IMR-90 (cell line): ENCODE measurements around the gene NCOA7.

Experiments used
- BHLHE40 ChIP-seq: fragments of 150-350 bp; IDR thresholded peaks from 2 replicates; pipeline ENCODE4 v1.6.1; 2016; ENCODE audit warnings: mild to moderate bottlenecking, low read depth, low read length
- CEBPB ChIP-seq: IDR thresholded peaks from 2 replicates; pipeline ENCODE4 v1.6.1; 2012; ENCODE audit warnings: low read depth, low read length, improper control_type of control experiment
- CHD1 ChIP-seq: IDR thresholded peaks from 2 replicates; pipeline ENCODE4 v1.6.1; 2012; ENCODE audit warnings: low read depth, low read length, improper control_type of control experiment
- ELK1 ChIP-seq: fragments of 150-350 bp; IDR thresholded peaks from 2 replicates; pipeline ENCODE4 v1.6.1; 2016; ENCODE audit warnings: low read depth, mild to moderate bottlenecking, low read length, moderate library complexity, borderline replicate concordance
- FOS ChIP-seq: fragments of 150-350 bp; IDR thresholded peaks from 2 replicates; pipeline ENCODE4 v1.6.1; 2016; ENCODE audit warnings: low read depth, low read length
- MXI1 ChIP-seq: IDR thresholded peaks from 2 replicates; pipeline ENCODE4 v1.6.1; 2012; ENCODE audit warnings: low read depth, mild to moderate bottlenecking, low read length, moderate library complexity, borderline replicate concordance
- POLR2A ChIP-seq: IDR thresholded peaks from 2 replicates; pipeline ENCODE4 v1.6.1; 2012; ENCODE audit warnings: mild to moderate bottlenecking, low read depth, low read length
- RAD21 ChIP-seq: IDR thresholded peaks from 2 replicates; pipeline ENCODE4 v1.6.1; 2012; ENCODE audit warnings: low read length, improper control_type of control experiment
- RFX5 ChIP-seq: IDR thresholded peaks from 2 replicates; pipeline ENCODE4 v1.8.0; 2012; ENCODE audit warnings: low read depth, mild to moderate bottlenecking, low read length, moderate library complexity
- SMC3 ChIP-seq: fragments of 150-350 bp; IDR thresholded peaks from 2 replicates; pipeline ENCODE4 v1.6.1; 2016; ENCODE audit warnings: low read depth, mild to moderate bottlenecking, antibody characterized with exemption, low read length, moderate library complexity
- TF ChIP-seq, protein P1 (sequence below): conservative IDR thresholded peaks from 2 replicates; pipeline ENCODE4 v1.5.1; 2012; ENCODE audit warnings: mild to moderate bottlenecking, low read depth, low read length, improper control_type of control experiment

- TF ChIP-seq, protein P1, sequence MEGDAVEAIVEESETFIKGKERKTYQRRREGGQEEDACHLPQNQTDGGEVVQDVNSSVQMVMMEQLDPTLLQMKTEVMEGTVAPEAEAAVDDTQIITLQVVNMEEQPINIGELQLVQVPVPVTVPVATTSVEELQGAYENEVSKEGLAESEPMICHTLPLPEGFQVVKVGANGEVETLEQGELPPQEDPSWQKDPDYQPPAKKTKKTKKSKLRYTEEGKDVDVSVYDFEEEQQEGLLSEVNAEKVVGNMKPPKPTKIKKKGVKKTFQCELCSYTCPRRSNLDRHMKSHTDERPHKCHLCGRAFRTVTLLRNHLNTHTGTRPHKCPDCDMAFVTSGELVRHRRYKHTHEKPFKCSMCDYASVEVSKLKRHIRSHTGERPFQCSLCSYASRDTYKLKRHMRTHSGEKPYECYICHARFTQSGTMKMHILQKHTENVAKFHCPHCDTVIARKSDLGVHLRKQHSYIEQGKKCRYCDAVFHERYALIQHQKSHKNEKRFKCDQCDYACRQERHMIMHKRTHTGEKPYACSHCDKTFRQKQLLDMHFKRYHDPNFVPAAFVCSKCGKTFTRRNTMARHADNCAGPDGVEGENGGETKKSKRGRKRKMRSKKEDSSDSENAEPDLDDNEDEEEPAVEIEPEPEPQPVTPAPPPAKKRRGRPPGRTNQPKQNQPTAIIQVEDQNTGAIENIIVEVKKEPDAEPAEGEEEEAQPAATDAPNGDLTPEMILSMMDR = no peak
- TF ChIP-seq BHLHE40 (no peak), ELK1 (no peak), POLR2A (no peak), SMC3 (no peak), CEBPB (no peak), MXI1 (no peak), RFX5 (no peak), CHD1 (no peak), RAD21 (no peak), FOS (no peak)
Measured at GRCh38 chr6:125926711-125927110, 136.0 kb downstream of the NCOA7 start.
